MM.1S (cell line): Measurements from ENCODE around the gene MAML3.

Experiments used
- DNase-seq: peaks from one replicate; pipeline ENCODE4 v3.0.0-alpha.2; 2015
- H2AFZ ChIP-seq: fragments of 300-600 bp; sonication (generic); 2 replicates; pipeline ENCODE4 v1.6.0; 2016; ENCODE audit warnings: antibody characterized with exemption, low read length
- H3F3A ChIP-seq: fragments of 300-600 bp; sonication (generic); 2 replicates; pipeline ENCODE4 v1.6.1; 2016; ENCODE audit warnings: mild to moderate bottlenecking, antibody characterized with exemption, low read length, moderate library complexity, mixed read lengths; ENCODE audit not compliant: insufficient read depth
- H3K27ac ChIP-seq: fragments of 300-600 bp; sonication (generic); 2 replicates; pipeline ENCODE4 v1.5.1; 2016; ENCODE audit warnings: mild to moderate bottlenecking, low read length
- H3K27me3 ChIP-seq: fragments of 300-600 bp; sonication (generic); replicated peaks from 2 replicates; pipeline ENCODE4 v1.6.0; 2016; ENCODE audit warnings: low read length; ENCODE audit not compliant: insufficient read depth
- H3K36me3 ChIP-seq: fragments of 300-600 bp; sonication (generic); replicated peaks from 2 replicates; pipeline ENCODE4 v1.6.1; 2016; ENCODE audit warnings: mild to moderate bottlenecking, low read length, mixed read lengths; ENCODE audit not compliant: insufficient read depth
- H3K4me1 ChIP-seq: fragments of 300-600 bp; sonication (generic); 2 replicates; pipeline ENCODE4 v1.6.1; 2016; ENCODE audit warnings: low read length, mixed read lengths
- H3K4me2 ChIP-seq: fragments of 300-600 bp; sonication (generic); 2 replicates; pipeline ENCODE4 v1.6.0; 2016; ENCODE audit warnings: low read depth, low read length
- H3K4me3 ChIP-seq: fragments of 300-600 bp; sonication (generic); 2 replicates; pipeline ENCODE4 v1.5.1; 2016; ENCODE audit warnings: low read length, mixed read lengths
- H3K79me2 ChIP-seq: fragments of 300-600 bp; sonication (generic); 2 replicates; pipeline ENCODE4 v1.6.1; 2016; ENCODE audit warnings: mixed run types, low read length, mixed read lengths
- H3K9ac ChIP-seq: fragments of 300-600 bp; sonication (generic); 2 replicates; pipeline ENCODE4 v1.6.1; 2016; ENCODE audit warnings: low read length, mixed read lengths
- H3K9me2 ChIP-seq: fragments of 300-600 bp; sonication (generic); replicated peaks from 2 replicates; pipeline ENCODE4 v1.6.1; 2016; ENCODE audit warnings: mild to moderate bottlenecking, low read length, mixed read lengths; ENCODE audit not compliant: insufficient read depth
- H3K9me3 ChIP-seq: fragments of 300-600 bp; sonication (generic); replicated peaks from 2 replicates; pipeline ENCODE4 v1.6.1; 2016; ENCODE audit warnings: mild to moderate bottlenecking, low read length, mixed read lengths; ENCODE audit not compliant: insufficient read depth
- H4K20me1 ChIP-seq: fragments of 300-600 bp; sonication (generic); 2 replicates; pipeline ENCODE4 v1.6.1; 2016; ENCODE audit warnings: mild to moderate bottlenecking, low read length, moderate library complexity, mixed read lengths; ENCODE audit not compliant: insufficient read depth
- CTCF ChIP-seq: fragments of 300-600 bp; sonication (generic); IDR thresholded peaks from 2 replicates; pipeline ENCODE4 v1.5.1; 2016; ENCODE audit warnings: antibody characterized with exemption, low read length, mixed read lengths
- EZH2 ChIP-seq: fragments of 300-600 bp; sonication (generic); optimal IDR thresholded peaks from 2 replicates; pipeline ENCODE3; 2017; ENCODE audit warnings: low read depth, mild to moderate bottlenecking, antibody characterized with exemption, low read length, mixed read lengths
- EZH2phosphoT487 ChIP-seq: fragments of 300-600 bp; sonication (generic); IDR thresholded peaks from 2 replicates; pipeline ENCODE4 v1.6.1; 2018; ENCODE audit warnings: antibody characterized with exemption, low read length

MAML3 gene

GRCh38 chr4:139808808-139809756 is 344.9 kb downstream of the MAML3 start:
- Histone ChIP-seq H3F3A (no peaks in the 10 kb centered on the region), H3K36me3 (no peaks in the 10 kb centered on the region), H3K27ac (no peak overlapping the region), H3K4me3 (no peak overlapping the region), H3K9ac (no peak overlapping the region), H3K4me2 (no peak overlapping the region), H3K79me2 (no peaks in the 10 kb centered on the region), H4K20me1 (no peaks in the 10 kb centered on the region), H2AFZ (no peak overlapping the region), H3K27me3 (no peaks in the 10 kb centered on the region), H3K9me2 (no peaks in the 10 kb centered on the region), H3K4me1 (no peaks in the 10 kb centered on the region), H3K9me3 (no peaks in the 10 kb centered on the region)
- TF ChIP-seq EZH2: no peak
- TF ChIP-seq EZH2phosphoT487: no peak
- no peak for DNase-seq

- Histone ChIP-seq H3K9me2 (no peaks in the 10 kb centered on the region), H4K20me1 (no peaks in the 10 kb centered on the region), H3K27me3 (no peaks in the 10 kb centered on the region), H2AFZ (no peak overlapping the region), H3K79me2 (no peaks in the 10 kb centered on the region), H3K9me3 (no peaks in the 10 kb centered on the region), H3K27ac (no peak overlapping the region), H3K4me1 (no peaks in the 10 kb centered on the region), H3K9ac (no peak overlapping the region), H3K36me3 (no peaks in the 10 kb centered on the region), H3F3A (no peaks in the 10 kb centered on the region), H3K4me3 (no peak overlapping the region), H3K4me2 (no peak overlapping the region)
- no peak for TF ChIP-seq EZH2
- TF ChIP-seq CTCF: no peak
- no peak for TF ChIP-seq EZH2phosphoT487
- no peak for DNase-seq
Measured at GRCh38 chr4:139808381-139808807, 345.6 kb downstream of the MAML3 start.

GRCh38 chr4:139807483-139807882 is 346.5 kb downstream of the MAML3 start:
- H3K9ac ChIP-seq: no peak overlapping the region
- H3K27ac ChIP-seq: no peak overlapping the region
- no peaks in the 10 kb centered on the region for H3K4me1 ChIP-seq
- DNase-seq: no peak
- H4K20me1 ChIP-seq: no peaks in the 10 kb centered on the region
- no peaks in the 10 kb centered on the region for H3K36me3 ChIP-seq
- H3K9me2 ChIP-seq: no peaks in the 10 kb centered on the region
- H3K4me2 ChIP-seq: no peak overlapping the region
- no peak overlapping the region for H3K4me3 ChIP-seq
- no peaks in the 10 kb centered on the region for H3K27me3 ChIP-seq
- no peaks in the 10 kb centered on the region for H3F3A ChIP-seq
- no peaks in the 10 kb centered on the region for H3K79me2 ChIP-seq
- TF ChIP-seq EZH2 (no peak), EZH2phosphoT487 (no peak), CTCF (no peak)
- no peak overlapping the region for H2AFZ ChIP-seq
- H3K9me3 ChIP-seq: no peaks in the 10 kb centered on the region

GRCh38 chr4:139806929-139807328 is 347.1 kb downstream of the MAML3 start:
- Histone ChIP-seq H2AFZ (no peak overlapping the region), H3K4me2 (no peak overlapping the region), H3K9ac (no peak overlapping the region), H3K9me2 (no peaks in the 10 kb centered on the region), H3K9me3 (no peaks in the 10 kb centered on the region), H3K4me3 (no peak overlapping the region), H3F3A (no peaks in the 10 kb centered on the region), H3K79me2 (no peaks in the 10 kb centered on the region), H4K20me1 (no peaks in the 10 kb centered on the region), H3K27ac (no peak overlapping the region), H3K4me1 (no peaks in the 10 kb centered on the region), H3K36me3 (no peaks in the 10 kb centered on the region), H3K27me3 (no peaks in the 10 kb centered on the region)
- no peak for DNase-seq
- no peak for TF ChIP-seq EZH2
- TF ChIP-seq CTCF: no peak
- TF ChIP-seq EZH2phosphoT487: no peak
